PC-9 (cell line): ENCODE results near the gene LAP3. TPM values are rescaled to one million over a fixed set of nuclear protein-coding genes. Genes with fewer than 3 reads are reported as not detected.

ENCODE experiments used
- BruUV-seq: library from RNA; stranded (reverse); fragments of 400-500 nt; replicated peaks from 2 replicates; lab custom pipeline; 2021; lab: Mats Ljungman, UMichigan
- CTCF ChIA-PET: fragments of 300-600 bp; sonication (Branson Sonifier 250); formaldehyde crosslinking; loops from one replicate; lab custom pipeline; 2022; ENCODE audit warnings: antibody characterized with exemption; lab: Charles Lee
- POLR2A ChIA-PET: fragments of 300-600 bp; sonication (Branson Sonifier 250); formaldehyde crosslinking; loops from one replicate; lab custom pipeline; 2022; ENCODE audit warnings: antibody characterized with exemption; ENCODE audit not compliant: unreplicated experiment; lab: Charles Lee
- DNase-seq, 2 experiments: peaks; one replicate each; pipeline versions ENCODE4 v3.0.0 to v3.0.0-alpha.2; 2015 to 2022; ENCODE audit warnings: mixed read lengths in 1 of 2
- H2AFZ ChIP-seq: fragments of 200-600 bp; sonication (generic); 2 replicates; pipeline ENCODE4 v1.8.1; 2017; ENCODE audit warnings: antibody characterized with exemption
- H3F3A ChIP-seq: fragments of 200-600 bp; sonication (generic); 2 replicates; pipeline ENCODE4 v1.8.1; 2017; ENCODE audit warnings: antibody characterized with exemption, mild to moderate bottlenecking, low read depth; ENCODE audit not compliant: insufficient read depth
- H3K27ac ChIP-seq: fragments of 200-600 bp; sonication (generic); 2 replicates; pipeline ENCODE4 v1.6.1; 2016; ENCODE audit warnings: mixed run types
- H3K27me3 ChIP-seq: fragments of 200-600 bp; sonication (generic); 2 replicates; pipeline ENCODE4 v1.6.1; 2016; ENCODE audit warnings: low read depth, mixed run types; ENCODE audit not compliant: insufficient read depth
- H3K36me3 ChIP-seq: fragments of 200-600 bp; sonication (generic); 2 replicates; pipeline ENCODE4 v1.6.1; 2016; ENCODE audit warnings: low read depth, mixed run types
- H3K4me1 ChIP-seq: fragments of 200-600 bp; sonication (generic); replicated peaks from 2 replicates; pipeline ENCODE4 v1.6.1; 2016; ENCODE audit warnings: mixed run types; ENCODE audit not compliant: insufficient read depth
- H3K4me2 ChIP-seq: fragments of 200-600 bp; sonication (generic); 2 replicates; pipeline ENCODE4 v1.6.1; 2017; ENCODE audit warnings: mixed run types
- H3K4me3 ChIP-seq: fragments of 200-600 bp; sonication (generic); 2 replicates; pipeline ENCODE4 v1.6.1; 2016; ENCODE audit warnings: mixed run types
- H3K79me2 ChIP-seq: fragments of 200-600 bp; sonication (generic); 2 replicates; pipeline ENCODE4 v1.6.1; 2017; ENCODE audit warnings: low read depth, mixed run types
- H3K9me2 ChIP-seq: fragments of 200-600 bp; sonication (generic); 2 replicates; pipeline ENCODE4 v1.8.1; 2017; ENCODE audit warnings: mild to moderate bottlenecking; ENCODE audit not compliant: insufficient read depth
- H3K9me3 ChIP-seq: fragments of 200-600 bp; sonication (generic); 2 replicates; pipeline ENCODE4 v1.8.1; 2016; ENCODE audit warnings: low read depth; ENCODE audit not compliant: insufficient read depth
- H4K20me1 ChIP-seq: fragments of 200-600 bp; sonication (generic); 2 replicates; pipeline ENCODE4 v1.8.1; 2017; ENCODE audit not compliant: insufficient read depth
- EZH2 ChIP-seq: fragments of 200-600 bp; sonication (generic); IDR thresholded peaks from 2 replicates; pipeline ENCODE4 v1.8.0; 2017; ENCODE audit warnings: antibody characterized with exemption, low read depth
- intact Hi-C: fragments of 100-400 bp; cut with micrococcal nuclease; formaldehyde crosslinking; loops from one replicate; pipeline ENCODE4 v1.10.0; 2022; ENCODE audit not compliant: unreplicated experiment
- total RNA-seq: library from RNA; stranded (reverse); gene quantifications from 2 replicates; pipeline ENCODE4 v1.2.3, GENCODE V29; 2021
- TF ChIP-seq, protein P1 (sequence below): fragments of 200-600 bp; sonication (generic); conservative IDR thresholded peaks from 2 replicates; pipeline ENCODE4 v1.6.1; 2017; ENCODE audit warnings: mixed run types, antibody characterized with exemption, mild to moderate bottlenecking, moderate library complexity

Gene LAP3
- total RNA-seq, 1 experiment from 2014 or later = 43.9 TPM

DNA sequence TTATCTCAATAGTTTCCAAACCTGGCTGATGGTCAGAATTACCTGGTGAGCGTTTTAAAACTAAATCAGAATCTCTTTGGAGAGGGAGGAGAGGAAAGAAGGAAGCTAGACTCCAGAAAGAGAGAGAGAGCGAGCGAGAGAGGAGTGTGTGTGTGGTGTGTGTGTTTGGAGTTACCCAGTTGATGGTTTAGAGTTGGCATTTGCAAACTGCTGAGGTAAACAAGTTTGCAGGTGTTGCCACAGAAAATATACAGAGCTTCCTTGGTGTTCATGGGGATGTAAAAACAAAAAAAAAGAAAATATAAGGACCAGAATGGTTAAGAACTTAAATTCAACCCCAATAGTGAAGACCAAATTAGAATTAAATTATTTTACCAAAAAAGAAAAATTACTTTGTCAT is 26.4 kb upstream of the LAP3 start:
- intact Hi-C loops = no loop called here
- BruUV-seq = no TSS peak

DNA sequence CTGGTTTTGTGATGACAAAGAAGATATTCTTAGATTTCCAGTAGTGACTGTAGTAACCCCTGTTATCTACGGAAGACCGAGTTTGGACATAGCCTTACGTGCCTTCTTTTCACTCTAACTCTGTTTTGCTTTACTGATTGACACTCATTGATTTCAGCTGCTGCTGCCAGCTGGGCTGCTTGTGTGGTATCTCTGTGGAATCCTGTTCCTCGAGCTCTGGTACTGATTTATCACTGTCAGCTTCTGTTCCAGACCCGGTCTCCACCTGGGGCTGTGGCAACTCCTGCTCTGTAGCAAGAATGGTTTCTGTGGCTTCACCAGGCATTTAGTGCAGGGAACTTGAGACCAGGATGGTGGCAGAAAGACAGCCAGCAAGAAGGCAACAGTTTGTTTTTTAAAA is 24.6 kb upstream of the LAP3 start:
- no peak for DNase-seq
- TF ChIP-seq, protein P1, sequence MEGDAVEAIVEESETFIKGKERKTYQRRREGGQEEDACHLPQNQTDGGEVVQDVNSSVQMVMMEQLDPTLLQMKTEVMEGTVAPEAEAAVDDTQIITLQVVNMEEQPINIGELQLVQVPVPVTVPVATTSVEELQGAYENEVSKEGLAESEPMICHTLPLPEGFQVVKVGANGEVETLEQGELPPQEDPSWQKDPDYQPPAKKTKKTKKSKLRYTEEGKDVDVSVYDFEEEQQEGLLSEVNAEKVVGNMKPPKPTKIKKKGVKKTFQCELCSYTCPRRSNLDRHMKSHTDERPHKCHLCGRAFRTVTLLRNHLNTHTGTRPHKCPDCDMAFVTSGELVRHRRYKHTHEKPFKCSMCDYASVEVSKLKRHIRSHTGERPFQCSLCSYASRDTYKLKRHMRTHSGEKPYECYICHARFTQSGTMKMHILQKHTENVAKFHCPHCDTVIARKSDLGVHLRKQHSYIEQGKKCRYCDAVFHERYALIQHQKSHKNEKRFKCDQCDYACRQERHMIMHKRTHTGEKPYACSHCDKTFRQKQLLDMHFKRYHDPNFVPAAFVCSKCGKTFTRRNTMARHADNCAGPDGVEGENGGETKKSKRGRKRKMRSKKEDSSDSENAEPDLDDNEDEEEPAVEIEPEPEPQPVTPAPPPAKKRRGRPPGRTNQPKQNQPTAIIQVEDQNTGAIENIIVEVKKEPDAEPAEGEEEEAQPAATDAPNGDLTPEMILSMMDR = no peak
- no peaks in the 10 kb centered on the region for H3K79me2 ChIP-seq
- no peak overlapping the region for H3K4me3 ChIP-seq
- H2AFZ ChIP-seq = no peak overlapping the region
- H3K4me1 ChIP-seq = no peaks in the 10 kb centered on the region
- H4K20me1 ChIP-seq = no peaks in the 10 kb centered on the region
- H3K36me3 ChIP-seq = no peaks in the 10 kb centered on the region
- no peaks in the 10 kb centered on the region for H3F3A ChIP-seq
- H3K27me3 ChIP-seq = no peaks in the 10 kb centered on the region
- H3K9me2 ChIP-seq = no peaks in the 10 kb centered on the region
- ChIA-PET CTCF (no interaction called here), POLR2A (no interaction called here)
- BruUV-seq = no TSS peak
- H3K27ac ChIP-seq = no peak overlapping the region
- H3K9me3 ChIP-seq = no peaks in the 10 kb centered on the region
- intact Hi-C loops = no loop called here
- H3K4me2 ChIP-seq = no peak overlapping the region

More for the DNA sequence above, 26.4 kb upstream of the LAP3 start:
- no peak overlapping the region for H3K4me3 ChIP-seq
- H3K79me2 ChIP-seq = no peaks in the 10 kb centered on the region
- DNase-seq = no peak
- H3K27ac ChIP-seq = no peak overlapping the region
- no peaks in the 10 kb centered on the region for H3K36me3 ChIP-seq
- H3K27me3 ChIP-seq = no peaks in the 10 kb centered on the region
- H3K4me2 ChIP-seq = no peak overlapping the region
- no peaks in the 10 kb centered on the region for H3K9me3 ChIP-seq
- H4K20me1 ChIP-seq = no peaks in the 10 kb centered on the region
- no peaks in the 10 kb centered on the region for H3K4me1 ChIP-seq
- H2AFZ ChIP-seq = no peak overlapping the region
- POLR2A ChIA-PET = no interaction called here
- TF ChIP-seq, protein P1 = no peak
- TF ChIP-seq EZH2 = no peak
- no peaks in the 10 kb centered on the region for H3K9me2 ChIP-seq
- no peaks in the 10 kb centered on the region for H3F3A ChIP-seq
- CTCF ChIA-PET = interaction anchor here (0.6 kb wide), 1 partner anchor 82 kb away, joined by 3 read pairs; no protein-coding TSS in a partner anchor

GRCh38 chr4:17554568-17554967 is 22.4 kb upstream of the LAP3 start:
- H4K20me1 ChIP-seq = no peaks in the 10 kb centered on the region
- BruUV-seq = no TSS peak
- no peaks in the 10 kb centered on the region for H3K27me3 ChIP-seq
- H3K27ac ChIP-seq = no peak overlapping the region
- no peaks in the 10 kb centered on the region for H3K79me2 ChIP-seq
- no peak overlapping the region for H2AFZ ChIP-seq
- DNase-seq = no peak
- no peaks in the 10 kb centered on the region for H3K9me2 ChIP-seq
- no peak overlapping the region for H3K4me2 ChIP-seq
- ChIA-PET CTCF (no interaction called here), POLR2A (no interaction called here)
- no peaks in the 10 kb centered on the region for H3K4me1 ChIP-seq
- H3F3A ChIP-seq = no peaks in the 10 kb centered on the region
- no peaks in the 10 kb centered on the region for H3K36me3 ChIP-seq
- TF ChIP-seq, protein P1 = no peak
- TF ChIP-seq EZH2 = no peak
- H3K9me3 ChIP-seq = no peaks in the 10 kb centered on the region
- intact Hi-C loops = no loop called here
- H3K4me3 ChIP-seq = no peak overlapping the region
